Bronchus fibroblast of lung (primary cell): ENCODE measurements around the gene KLHDC7B. TPM values are rescaled to one million over a fixed set of nuclear protein-coding genes. Genes with fewer than 3 reads are reported as not detected.

Experiments used
- total RNA-seq: library from RNA; depleted of rRNA; stranded (reverse); fragments of >200 nt; gene quantifications from 2 replicates; pipeline ENCODE4 v1.2.3, GENCODE V29; 2015

Gene KLHDC7B
- total RNA-seq: 0.17 TPM in 1 of 2 replicates, not detected in the other

GRCh38 chr22:50545522-50546325, at the start of gene KLHDC7B:
KLHDC7B (plus strand) TSS chr22:50545899; CDS start chr22:50546244, 345 bp downstream.

GRCh38 chr22:50507421-50507990, 38.2 kb upstream of the KLHDC7B start, which contains the start of gene LMF2:
LMF2 (minus strand) TSS chr22:50507702; CDS start chr22:50507675, 27 bp downstream.

GRCh38 chr22:50507991-50508884, 37.5 kb upstream of the KLHDC7B start, which contains the start of gene NCAPH2:
NCAPH2 (plus strand) TSS chr22:50508224; CDS start chr22:50508338, 114 bp downstream.

GRCh38 chr22:50525104-50525857, 20.4 kb upstream of the KLHDC7B start, which contains the start of gene SCO2:
SCO2 (minus strand) TSS chr22:50525598; CDS start chr22:50524411, 1,187 bp downstream.

GRCh38 chr22:50529897-50530579, 15.7 kb upstream of the KLHDC7B start, which contains the start of gene TYMP:
TYMP (minus strand) TSS chr22:50530012; CDS start chr22:50529709, 303 bp downstream.

GRCh38 chr22:50562523-50563412, 17.1 kb downstream of the KLHDC7B start, which contains the start of gene SYCE3:
SYCE3 (minus strand) TSS chr22:50562919; CDS start chr22:50556405, 6,514 bp downstream.

GRCh38 chr22:50577987-50578775, 32.5 kb downstream of the KLHDC7B start, which contains the start of gene CPT1B:
CPT1B (minus strand) TSS chr22:50578427; CDS start chr22:50577915, 512 bp downstream.

GRCh38 chr22:50582493-50583293, 37.0 kb downstream of the KLHDC7B start, which contains the start of gene CHKB:
CHKB (minus strand) TSS chr22:50582849; CDS start chr22:50582781, 68 bp downstream.

GRCh38 chr22:50600538-50600937, 54.8 kb downstream of the KLHDC7B start, which contains the start of gene MAPK8IP2:
MAPK8IP2 (plus strand) TSS chr22:50600793; CDS start chr22:50600819, 26 bp downstream.

Other genes starting within 250 kb of the KLHDC7B start
- gene PLXNB2, start 238.3 kb upstream of the KLHDC7B start, total RNA-seq: 100 and 107 TPM in 2 replicates
- 1.2 and 1.3 TPM in 2 replicates for gene DENND6B, start 218.9 kb upstream of the KLHDC7B start, total RNA-seq
- gene PPP6R2, start 202.6 kb upstream of the KLHDC7B start, total RNA-seq: 38.1 and 40.5 TPM in 2 replicates
- 52.0 and 54.1 TPM in 2 replicates for gene SBF1, start 70.9 kb upstream of the KLHDC7B start, total RNA-seq
- gene ADM2, start 64.4 kb upstream of the KLHDC7B start, total RNA-seq: 4.7 and 4.8 TPM in 2 replicates
- gene MIOX, start 59.0 kb upstream of the KLHDC7B start, total RNA-seq: 0.17 TPM in 1 of 2 replicates, not detected in the other
- 86.4 and 92.3 TPM in 2 replicates for gene LMF2, start 38.2 kb upstream of the KLHDC7B start, total RNA-seq
- gene NCAPH2, start 37.7 kb upstream of the KLHDC7B start, total RNA-seq: 71.5 and 77.0 TPM in 2 replicates
- gene SCO2, start 20.3 kb upstream of the KLHDC7B start, total RNA-seq: 0.30 and 1.8 TPM in 2 replicates
- 16.9 and 19.0 TPM in 2 replicates for gene TYMP, start 15.9 kb upstream of the KLHDC7B start, total RNA-seq
- not detected in 2 replicates for gene SYCE3, start 17.0 kb downstream of the KLHDC7B start, total RNA-seq
- 0.17 and 1.0 TPM in 2 replicates for gene CPT1B, start 32.5 kb downstream of the KLHDC7B start, total RNA-seq
- 31.8 and 37.3 TPM in 2 replicates for gene CHKB, start 37.0 kb downstream of the KLHDC7B start, total RNA-seq
- gene MAPK8IP2, start 54.9 kb downstream of the KLHDC7B start, total RNA-seq: 0.17 and 0.59 TPM in 2 replicates
- gene ARSA, start 82.3 kb downstream of the KLHDC7B start, total RNA-seq: 16.6 and 17.4 TPM in 2 replicates
- 0.50 and 0.59 TPM in 2 replicates for gene SHANK3, start 126.9 kb downstream of the KLHDC7B start, total RNA-seq
- not detected in 2 replicates for gene ACR, start 192.3 kb downstream of the KLHDC7B start, total RNA-seq
- gene RABL2B, start 237.7 kb downstream of the KLHDC7B start, total RNA-seq: 11.6 and 13.1 TPM in 2 replicates